ENCODE results near the gene M1AP.
A peak's percentile ranks its signal among the peaks of the same experiment; 100 is the strongest.

Gene M1AP

GRCh38 chr2:74510272-74510671 lies 137.9 kb downstream of the M1AP start:
- TF ChIP-seq CTCF (conservative IDR thresholded peaks at IDR 0.05; ENCODE audit: control insufficient read depth, insufficient read depth, low read depth, low read length), result no peak
- no peak for DNase-seq (ENCODE audit: low read depth)
- H3K4me3 ChIP-seq (ENCODE audit: control insufficient read depth, low read depth, low read length), result no peak overlapping the region

- H3K4me3 ChIP-seq (ENCODE audit: control insufficient read depth, low read depth, low read length), result peak overlapping the region; percentile 95
- TF ChIP-seq CTCF (conservative IDR thresholded peaks at IDR 0.05; ENCODE audit: control insufficient read depth, insufficient read depth, low read depth, low read length), result no peak
- DNase-seq (ENCODE audit: low read depth), result peak; percentile 79
These were observed 140.1 kb downstream of the M1AP start for GRCh38 chr2:74507926-74508520.
